Activated T-helper 1 cell treated with anti-CD3 and anti-CD28 coated beads, Interleukin-2, amount 50 U/mL, for 16 hours (primary cell): ENCODE results near the gene SOX18.

Experiments
- DNase-seq, 2 donors: peaks; one replicate each; pipeline ENCODE4 v3.0.0-alpha.2; 2020; ENCODE audit warnings: low read depth in 1 of 2, low spot score in 1 of 2

SOX18 gene

GRCh38 chr20:64039293-64040160 is 9.9 kb downstream of the SOX18 start:
- no peak for DNase-seq

GRCh38 chr20:64038565-64039292 is 10.7 kb downstream of the SOX18 start:
- peak; percentile 60 to 67 for DNase-seq

- DNase-seq: no peak
Measured at GRCh38 chr20:64038224-64038564, 11.2 kb downstream of the SOX18 start.

GRCh38 chr20:64037498-64038213 is 11.8 kb downstream of the SOX18 start:
- DNase-seq: no peak

GRCh38 chr20:64037199-64037497 is 12.3 kb downstream of the SOX18 start:
- DNase-seq: no peak

GRCh38 chr20:64036346-64037198 is 12.9 kb downstream of the SOX18 start:
- no peak for DNase-seq

GRCh38 chr20:64035933-64036345 is 13.5 kb downstream of the SOX18 start, which contains the start of gene C20orf204:
C20orf204 (plus strand) TSS chr20:64036182; CDS start chr20:64036324, 142 bp downstream.
- no peak for DNase-seq

- DNase-seq: no peak
Measured at GRCh38 chr20:64035066-64035932, 14.1 kb downstream of the SOX18 start.

GRCh38 chr20:64033981-64034493 is 15.4 kb downstream of the SOX18 start:
- no peak for DNase-seq

- DNase-seq: no peak
Measured at GRCh38 chr20:64032706-64033624, 16.5 kb downstream of the SOX18 start.

- DNase-seq: no peak
Measured at GRCh38 chr20:64031822-64032314, 17.6 kb downstream of the SOX18 start.

- no peak for DNase-seq
Measured at GRCh38 chr20:64030371-64031134, 18.9 kb downstream of the SOX18 start.

GRCh38 chr20:64029293-64030117 is 19.9 kb downstream of the SOX18 start:
- no peak for DNase-seq

GRCh38 chr20:64027981-64028685 is 21.3 kb downstream of the SOX18 start:
- no peak for DNase-seq

GRCh38 chr20:64025826-64026412 is 23.5 kb downstream of the SOX18 start:
- DNase-seq: no peak
